Dermis blood vessel endothelial cell (primary cell): ENCODE results near the gene ANKLE1. TPM values are rescaled to one million over a fixed set of nuclear protein-coding genes. Genes with fewer than 3 reads are reported as not detected.

ENCODE experiments used
- DNase-seq: peaks from one replicate; pipeline ENCODE4 v3.0.0; 2010
- total RNA-seq: library from RNA; depleted of rRNA; stranded (reverse); fragments of >200 nt; gene quantifications from 2 replicates; pipeline ENCODE4 v1.2.3, GENCODE V29; 2014

Gene ANKLE1
- total RNA-seq, 1 donor from 2014 or later: 0.68 TPM

DNA sequence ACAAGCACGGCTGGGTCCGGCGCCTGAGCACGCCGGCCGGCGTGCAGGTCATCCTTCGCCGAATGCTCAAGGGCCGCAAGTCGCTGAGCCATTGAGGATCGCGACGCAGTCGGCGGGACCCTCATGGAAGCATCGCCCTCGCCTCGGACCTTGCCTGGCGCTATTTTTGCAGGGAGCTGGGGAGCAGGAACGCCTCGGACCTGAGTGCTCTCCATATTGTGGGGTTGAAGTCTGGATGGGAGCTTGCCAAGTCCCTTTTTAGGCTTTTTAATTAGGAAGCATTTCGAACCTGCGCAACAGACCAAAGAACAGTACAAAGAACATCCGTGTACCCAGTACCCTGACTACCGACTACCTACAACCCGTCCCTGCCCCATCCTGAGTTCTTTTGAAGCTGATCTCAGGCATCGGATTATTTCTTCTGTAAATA, 24.6 kb downstream of the ANKLE1 start:
- no peak for DNase-seq

DNA sequence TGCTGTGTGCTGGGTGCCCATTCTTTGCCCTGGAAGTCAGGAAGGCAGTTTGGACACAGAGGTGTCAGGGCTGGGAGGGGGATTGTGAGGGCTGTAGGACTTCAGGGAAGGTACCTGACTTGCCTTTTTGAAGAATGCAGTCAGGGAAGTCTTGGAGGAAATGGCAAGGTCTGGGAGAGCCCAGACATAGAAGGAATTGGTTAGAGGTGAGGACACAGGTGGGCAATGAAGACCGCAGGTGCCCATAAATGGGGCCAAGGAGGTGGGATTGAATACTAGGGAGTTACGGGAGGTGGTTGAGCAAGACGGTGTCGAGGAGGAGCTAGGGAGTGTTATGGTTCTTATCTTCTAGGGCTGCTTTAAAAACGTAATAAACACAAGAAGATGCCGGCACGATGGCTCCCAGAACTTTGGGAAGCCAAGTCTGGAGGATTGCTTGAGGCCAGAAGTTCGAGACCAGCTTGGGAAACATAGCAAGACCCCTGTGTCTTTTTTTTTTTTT, 26.2 kb downstream of the ANKLE1 start:
- DNase-seq: no peak

DNA sequence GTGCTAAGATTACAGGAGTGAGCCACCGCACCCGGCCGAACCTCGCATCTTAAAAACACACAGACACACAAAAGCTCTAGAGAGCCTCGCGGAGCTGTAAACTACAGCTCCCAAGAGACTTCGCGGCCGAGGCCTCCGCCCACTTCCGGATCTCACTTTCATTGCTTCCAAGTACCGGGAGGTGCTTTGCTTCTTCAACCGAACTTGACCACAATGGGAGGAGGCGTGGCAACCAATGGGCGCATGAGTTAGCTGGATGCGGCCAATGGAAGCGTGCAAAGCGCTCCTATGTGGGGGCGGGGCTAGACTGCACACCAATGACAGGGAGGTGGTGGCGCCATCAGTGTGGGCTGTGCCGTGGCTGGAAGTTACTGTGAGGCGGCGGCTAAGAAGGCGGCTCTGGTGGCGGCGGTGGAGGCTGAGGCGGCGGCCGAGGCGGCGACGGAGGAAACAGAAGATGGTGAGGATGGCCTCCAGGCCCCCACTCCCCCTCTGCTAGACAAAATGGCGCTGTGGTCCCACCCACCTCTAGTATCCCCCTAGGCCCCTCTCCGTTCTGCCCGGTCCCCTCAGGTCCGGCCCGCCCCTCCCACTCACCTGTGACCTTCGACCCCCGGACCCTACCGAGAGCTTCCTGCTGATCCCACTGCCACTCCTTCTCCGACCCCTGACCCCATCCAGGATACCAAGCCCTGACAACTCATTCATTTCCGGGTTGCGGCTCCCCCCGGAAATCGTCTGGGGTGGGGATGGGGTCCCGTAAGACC, 27.7 kb downstream of the ANKLE1 start, which contains the start of gene DDA1:
DDA1 (plus strand) TSS at position 366 of the 767 bp plus-strand sequence; CDS start at position 458, 92 bp downstream.
- DNase-seq: peak; percentile 100

DNA sequence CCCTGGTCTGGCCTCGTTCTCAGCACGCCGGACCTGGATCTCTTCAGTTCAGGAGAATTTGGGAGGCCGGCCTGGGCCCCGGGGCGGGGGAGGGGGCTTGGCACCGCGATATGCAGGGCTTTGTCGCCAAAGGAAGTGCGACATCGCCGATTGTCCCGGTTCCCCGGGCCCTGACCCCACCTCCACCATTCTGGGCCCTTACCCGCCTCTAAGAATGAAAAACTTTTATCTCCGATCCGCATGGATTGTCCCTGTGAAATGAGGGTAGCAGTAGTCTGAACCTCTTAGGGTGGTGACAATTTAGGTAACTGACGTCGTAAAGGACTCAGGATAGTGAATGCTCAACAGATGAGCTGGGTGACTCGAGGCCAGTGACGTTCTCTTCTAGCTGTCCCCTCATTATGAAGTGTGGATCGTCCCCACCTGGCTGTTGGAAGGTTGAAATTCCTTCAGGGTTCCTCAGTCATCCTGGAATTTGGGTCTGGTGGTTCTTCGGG, 28.3 kb downstream of the ANKLE1 start:
- DNase-seq: peak; percentile 21

DNA sequence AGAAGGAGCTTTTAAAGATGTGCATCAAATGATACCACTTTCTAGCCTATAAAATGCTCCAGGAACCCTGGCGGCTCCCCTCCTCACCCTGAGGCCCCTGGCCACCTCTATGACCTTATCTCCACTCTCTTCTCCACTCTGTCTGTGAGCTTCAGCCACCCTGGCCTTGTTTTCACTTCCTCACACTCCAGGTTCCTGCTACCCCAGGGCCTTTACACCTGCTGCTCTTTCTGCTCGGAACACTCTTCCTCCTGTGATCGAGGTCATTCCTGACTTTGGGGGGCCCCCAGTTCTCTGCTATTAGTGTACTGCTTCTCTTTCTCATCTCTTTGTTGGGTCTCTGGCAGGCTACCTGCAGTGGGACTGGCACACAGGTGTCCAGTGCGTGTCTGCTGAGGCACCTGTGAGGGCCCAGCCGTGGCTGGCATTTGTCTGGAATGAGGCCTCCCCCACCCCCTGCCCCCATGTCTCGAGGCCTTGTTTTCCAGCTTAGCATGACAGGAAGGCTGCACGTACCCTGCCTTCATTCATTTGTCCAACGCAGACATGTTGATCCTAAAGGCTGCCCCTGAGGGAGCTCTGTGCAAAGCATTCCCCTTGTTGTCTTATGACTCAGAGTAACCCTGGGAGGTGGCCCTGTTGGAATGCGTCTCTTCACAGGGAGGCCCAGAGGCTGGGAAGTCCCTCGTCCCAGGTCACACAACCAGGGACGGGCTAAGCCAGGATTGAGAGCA, 29.9 kb downstream of the ANKLE1 start:
- peak; percentile 53 for DNase-seq

DNA sequence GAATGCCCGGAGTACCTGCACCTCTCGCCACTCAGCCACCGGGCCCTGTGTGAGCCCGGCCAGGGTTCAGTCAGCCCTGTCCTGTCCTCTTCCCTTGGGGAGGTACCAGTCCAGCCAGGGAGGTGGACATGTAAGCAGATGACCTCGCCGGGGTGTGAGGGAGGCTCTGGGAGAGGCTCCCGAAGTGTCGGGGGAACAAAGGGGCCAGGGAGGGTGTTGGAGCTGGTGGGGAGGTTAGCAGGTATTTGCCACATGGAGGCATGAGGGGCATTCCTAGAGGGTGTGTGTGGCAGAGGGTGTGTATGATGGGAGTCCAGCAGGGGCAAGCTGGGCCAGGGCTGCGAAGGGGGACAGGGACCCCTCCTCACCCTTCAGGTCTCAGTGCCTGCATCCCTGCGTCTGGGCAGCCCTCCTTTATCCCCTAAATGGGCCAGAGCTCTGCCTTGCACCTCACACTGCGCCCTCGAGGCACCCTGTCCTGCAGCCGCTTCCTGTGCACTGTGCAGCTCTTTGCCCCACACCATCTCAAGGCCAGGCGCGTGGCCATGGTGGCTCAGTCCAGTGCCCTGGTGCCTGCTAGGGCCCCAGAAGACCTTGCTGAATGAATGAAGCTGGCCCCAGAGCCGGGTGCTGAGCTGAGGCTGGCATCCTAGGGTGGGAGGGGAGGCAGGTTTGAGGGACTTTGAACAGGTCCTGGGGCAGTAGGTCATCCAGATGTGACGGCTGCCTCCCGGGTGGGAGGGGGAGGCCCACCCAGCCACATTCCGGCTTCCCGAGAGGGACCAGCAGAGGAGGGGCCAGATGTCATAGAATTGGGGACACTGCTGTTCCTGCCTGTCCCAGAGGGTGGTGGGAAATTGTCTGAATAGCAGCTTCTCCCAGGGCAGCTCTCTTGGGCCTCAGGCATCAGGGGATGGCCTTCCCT, 30.8 kb downstream of the ANKLE1 start:
- no peak for DNase-seq

DNA sequence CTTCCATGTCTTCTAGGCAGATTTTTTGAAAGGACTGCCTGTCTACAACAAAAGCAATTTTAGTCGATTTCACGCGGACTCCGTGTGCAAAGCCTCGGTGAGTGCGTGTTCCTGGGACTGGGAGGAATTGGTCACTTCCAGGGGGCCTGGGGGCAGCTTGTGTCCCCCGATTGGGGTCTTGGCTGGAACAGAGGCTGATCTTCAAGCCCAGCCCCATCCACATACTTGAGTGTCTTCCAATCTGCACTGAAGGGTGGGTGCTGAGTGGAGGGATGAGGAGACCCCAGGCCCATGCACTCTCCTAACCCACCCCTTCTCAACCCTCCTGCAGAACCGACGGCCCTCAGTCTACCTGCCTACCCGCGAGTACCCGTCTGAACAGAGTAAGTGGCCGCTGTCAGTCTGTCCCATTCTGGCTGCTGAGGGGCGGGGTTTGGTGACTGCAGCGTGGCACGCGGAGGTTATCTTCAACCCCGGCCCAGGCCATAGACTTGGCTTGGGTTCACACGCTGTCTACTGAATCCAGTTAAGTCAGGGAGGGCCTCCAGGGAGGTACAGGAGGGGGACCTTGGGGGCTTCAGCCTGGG, 32.4 kb downstream of the ANKLE1 start:
- DNase-seq: no peak

DNA sequence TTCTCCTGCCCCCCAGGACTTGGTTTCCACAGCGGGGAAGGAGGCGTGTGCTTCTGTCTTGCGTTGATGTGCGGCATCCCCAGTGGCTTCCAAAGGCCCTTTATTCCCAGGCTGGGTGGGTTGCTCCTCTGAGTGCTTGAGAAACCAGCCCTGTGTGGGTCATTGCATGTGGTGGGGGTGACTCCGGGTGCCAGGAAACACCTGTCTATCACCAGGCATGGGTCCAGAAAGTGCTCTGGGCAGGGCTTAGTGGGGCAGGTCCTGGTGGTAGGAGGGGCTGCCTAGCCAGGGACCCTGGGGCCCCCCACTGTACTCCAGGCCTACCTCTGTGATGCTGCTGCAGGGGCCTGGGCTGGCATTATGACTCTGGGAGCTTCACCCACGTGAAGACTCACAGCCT, 37.3 kb downstream of the ANKLE1 start:
- DNase-seq: peak; percentile 48

DNA sequence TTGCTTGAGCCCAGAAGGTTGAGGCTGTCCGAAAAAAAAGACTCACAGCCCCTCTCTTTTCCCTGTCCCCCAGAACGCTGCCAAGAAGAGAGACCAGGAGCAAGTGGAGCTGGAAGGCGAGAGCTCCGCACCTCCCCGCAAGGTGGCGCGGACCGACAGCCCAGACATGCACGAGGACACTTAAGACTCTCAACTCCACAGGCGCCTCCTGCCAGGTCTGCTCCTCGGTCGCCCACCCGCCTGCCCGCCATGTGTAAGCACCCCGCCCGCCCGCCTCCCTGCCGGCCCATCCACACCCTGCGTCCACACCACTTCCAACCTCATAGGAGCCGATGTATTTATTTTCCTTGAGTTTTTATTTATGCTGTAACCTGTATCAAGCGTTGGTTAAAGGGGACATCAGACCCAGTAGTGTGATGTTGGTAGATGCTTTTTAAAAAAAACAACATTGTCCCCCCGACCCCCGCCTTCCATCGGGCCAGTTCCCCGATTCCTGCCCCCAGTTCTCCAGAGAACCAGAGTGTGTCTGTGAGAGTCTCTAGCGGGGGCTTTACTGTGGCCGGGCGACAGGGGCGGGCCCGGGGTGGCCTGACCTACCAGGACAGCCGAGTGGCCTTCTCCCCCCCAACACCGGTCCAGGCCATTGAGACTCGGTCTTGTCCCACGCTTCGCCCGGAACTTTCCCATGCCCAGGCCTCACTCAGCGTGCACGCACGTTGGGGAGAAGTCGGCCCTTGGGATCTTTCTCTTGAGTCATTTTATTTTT, 38.0 kb downstream of the ANKLE1 start:
- DNase-seq: no peak

DNA sequence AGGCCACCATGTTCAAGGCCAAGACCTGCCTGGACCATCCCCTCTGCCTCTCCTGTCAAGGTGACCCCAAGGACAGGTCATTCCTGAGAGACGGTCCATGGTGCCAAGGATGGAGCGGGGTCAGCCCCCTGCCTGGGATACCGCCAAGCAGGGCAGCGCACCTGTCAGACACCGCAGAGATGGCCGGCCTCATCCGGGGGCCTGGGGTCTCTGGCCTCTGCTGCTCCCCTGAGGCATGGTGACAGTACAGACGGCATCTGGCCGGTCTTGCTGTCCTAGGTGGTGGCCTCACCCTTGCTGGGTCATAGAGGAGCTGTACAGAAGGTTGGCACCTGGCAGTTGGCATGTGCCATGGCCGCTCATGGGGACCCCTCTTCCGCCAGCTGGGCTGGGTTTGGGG, 38.7 kb downstream of the ANKLE1 start:
- DNase-seq: no peak

DNA sequence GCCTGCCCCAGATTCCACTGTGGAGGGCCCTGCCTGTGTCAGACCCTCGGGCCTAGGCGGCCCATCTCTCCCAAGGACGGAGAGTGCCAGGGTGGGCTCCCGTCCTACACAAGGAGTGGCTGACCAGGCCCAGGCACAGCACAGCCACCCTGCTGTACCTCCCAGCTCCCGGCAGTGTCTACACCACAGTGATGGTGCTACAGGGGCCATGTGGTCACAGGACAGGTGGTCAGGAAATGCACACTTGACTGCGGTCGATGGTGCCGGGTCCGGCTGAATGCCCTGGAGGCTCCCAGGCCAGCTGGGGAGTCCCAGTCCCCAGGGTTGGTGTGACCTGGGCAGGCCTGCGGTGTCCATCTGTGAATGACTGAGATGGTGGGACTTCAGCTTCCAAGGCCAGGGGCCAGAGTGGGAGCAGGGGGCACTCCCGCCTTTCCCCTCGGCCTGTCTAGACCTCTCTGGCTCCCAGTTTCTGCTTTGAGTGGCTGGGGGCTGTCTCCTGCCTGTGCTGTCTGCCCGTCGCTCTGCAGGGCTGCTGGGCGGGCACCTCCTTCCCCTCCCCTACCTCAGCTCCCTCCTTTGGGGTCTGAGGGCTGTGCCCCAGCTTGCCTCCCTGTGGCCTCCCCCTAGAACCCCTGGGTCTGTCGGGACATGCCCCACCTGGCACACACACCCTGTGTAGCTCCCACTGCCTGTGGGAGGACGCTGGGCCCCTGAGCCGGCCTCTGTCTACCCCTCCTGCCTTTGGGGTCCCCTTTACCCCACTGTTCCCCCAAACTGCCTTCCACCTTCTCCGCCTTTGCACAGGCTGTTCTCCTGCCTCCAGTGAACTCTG, 40.2 kb downstream of the ANKLE1 start:
- no peak for DNase-seq

DNA sequence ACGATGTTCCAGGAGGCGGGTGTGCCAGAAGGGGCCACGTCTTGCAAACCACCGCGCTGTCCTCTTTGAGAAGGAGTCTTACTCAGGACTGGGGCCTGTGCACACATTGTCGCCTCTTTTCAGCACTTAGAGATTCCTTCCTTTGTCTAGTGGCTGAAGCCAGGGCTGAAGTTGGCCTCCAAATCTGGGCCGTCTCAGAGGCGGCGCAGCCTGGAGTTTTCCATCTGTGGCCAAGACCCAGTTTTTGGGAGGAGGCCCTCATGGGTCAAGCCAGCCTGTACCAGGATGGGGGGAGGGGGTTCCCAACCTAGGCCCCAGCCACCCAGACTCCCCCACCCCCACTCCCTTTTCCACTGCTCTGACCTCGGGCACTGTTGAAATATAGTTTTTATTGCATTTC, 41.2 kb downstream of the ANKLE1 start:
- no peak for DNase-seq

DNA sequence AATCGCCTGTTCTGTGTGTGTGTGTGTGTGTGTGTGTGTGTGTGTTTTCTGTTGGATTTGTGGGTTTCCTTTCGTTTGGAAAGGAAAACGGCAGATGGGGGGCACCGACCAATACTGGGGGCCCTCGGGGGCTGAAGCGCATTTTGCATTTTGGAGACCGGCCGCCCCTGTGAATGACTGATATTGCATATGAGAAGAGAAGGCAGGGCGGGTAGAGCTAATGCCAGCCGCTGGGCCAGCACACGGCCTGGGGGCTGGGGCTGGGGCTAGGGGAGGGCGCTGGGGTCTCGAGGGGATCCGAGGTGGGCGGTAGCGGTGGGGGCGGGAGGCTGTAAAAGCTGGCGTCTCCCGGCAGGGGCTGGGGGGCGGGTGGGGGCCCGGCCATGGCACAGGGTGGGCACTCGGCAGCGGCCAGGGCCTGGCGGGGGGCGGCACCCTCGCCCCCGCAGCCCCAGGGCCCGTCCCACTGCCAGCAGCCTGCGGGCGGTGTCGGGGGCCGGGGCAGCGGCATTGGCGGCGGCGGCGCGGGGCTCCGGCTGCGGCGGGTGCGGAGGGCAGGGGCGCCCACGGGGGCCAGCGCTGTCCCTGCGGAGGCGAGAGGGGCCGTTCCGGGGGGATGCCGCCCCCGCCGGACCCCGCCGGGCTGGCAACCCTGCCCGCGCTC, 41.7 kb downstream of the ANKLE1 start:
- DNase-seq: no peak

DNA sequence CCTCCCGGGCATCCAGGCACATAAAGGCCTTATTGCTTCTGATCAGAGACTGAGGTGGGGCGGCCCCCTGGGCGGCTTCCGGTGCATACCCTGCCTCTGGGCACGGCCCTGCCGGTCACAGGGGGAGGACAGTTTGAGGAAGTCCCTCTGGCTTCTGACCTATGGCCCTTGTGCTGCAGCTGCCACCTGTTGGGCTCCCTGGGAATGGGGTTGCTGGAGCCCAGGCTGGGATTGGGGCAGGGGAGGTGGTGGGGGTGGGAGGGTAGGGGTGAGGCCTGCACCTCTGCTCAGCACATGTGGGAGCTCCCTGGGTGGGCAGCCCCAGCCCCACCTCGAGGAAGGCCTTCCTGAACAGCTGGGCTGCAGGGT, 42.2 kb downstream of the ANKLE1 start:
- DNase-seq: no peak

DNA sequence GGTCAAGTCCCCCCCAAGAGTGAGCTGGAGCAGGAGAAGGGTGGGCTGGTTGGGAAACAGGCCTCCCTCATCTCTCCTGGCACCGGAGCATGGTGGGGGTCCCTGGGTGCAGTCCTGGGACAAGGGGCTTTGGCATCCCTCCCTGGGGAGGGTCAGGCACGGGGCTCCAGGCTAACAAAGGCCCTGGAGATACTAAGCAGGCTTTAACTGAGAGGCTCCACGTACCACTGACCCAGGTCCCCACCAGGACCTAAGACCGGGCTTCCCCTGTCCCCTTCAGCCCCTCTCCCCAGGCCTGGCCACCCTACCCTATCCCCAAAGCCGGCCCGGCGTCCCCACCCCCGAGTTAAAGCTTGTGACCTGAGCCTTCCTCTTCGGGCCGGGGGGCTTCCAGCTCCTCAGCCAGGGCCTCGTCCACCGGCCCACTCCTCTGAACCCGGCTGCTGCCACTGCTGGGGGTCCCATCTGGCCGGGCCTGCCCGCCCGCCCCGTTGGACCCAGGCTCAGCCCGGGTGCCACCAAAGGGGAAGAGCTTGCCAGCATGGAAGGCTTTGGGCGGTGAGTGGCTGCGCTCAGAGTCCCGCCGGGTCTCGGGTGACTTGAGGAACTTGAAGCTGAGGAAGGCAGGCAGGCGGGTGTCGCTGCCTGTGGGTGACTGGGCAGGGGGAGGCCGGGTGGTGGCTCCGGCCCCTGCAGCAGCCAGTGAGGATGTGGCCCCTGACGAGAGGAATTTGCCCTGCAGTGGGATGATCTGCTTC, 42.8 kb downstream of the ANKLE1 start:
- no peak for DNase-seq

DNA sequence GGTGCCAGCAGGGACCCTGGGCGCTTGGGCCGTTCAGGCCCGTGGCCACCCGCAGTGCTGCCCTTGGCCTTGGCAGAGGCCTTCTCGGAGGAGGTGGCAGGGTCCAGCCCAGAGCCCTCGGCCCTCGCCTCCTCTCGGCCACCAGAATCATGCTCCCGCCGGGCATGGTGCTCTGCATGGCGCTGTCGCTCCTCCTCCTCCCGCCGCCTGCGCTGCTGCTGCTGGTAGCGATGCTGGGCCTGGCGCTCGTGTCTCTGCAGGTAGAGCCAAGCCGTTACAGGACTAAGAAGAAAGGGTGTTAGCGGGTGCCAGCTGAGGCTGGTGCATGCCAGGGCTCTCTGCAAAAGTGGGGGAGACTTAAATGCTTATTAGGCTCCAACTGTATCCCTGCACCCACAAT, 43.4 kb downstream of the ANKLE1 start:
- no peak for DNase-seq

DNA sequence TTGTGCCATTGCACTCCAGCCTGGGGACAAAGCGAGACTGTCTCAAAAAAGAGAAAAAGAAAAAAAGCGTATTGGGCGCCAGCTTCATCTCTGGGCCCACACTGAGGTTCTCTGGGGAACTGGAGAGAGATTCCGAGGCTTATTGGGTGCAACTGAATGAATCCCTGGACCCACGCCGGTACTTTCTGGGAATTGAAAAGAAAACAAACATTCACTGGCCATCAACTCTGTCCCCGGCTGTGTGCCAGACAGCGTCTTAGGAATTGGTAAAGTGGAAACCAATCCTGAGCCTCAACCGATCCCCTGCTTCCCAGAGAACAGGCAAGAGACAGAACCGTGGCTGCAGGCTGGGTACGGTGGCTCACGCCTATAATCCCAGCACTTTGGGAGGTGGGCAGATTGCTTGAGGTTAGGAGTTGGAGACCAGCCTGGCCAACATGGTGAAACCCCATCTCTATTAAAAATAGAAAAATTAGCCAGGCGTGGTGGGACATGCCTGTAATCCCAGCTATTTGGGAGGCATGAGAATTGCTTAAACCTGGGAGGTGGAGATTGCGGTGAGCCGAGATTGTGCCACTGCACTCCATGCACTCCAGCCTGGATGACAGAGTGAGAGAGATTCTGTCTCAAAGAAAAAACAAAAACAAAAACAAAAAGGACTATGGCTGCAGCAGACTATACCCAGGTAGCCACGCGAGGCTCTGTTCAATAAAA, 44.3 kb downstream of the ANKLE1 start:
- no peak for DNase-seq

DNA sequence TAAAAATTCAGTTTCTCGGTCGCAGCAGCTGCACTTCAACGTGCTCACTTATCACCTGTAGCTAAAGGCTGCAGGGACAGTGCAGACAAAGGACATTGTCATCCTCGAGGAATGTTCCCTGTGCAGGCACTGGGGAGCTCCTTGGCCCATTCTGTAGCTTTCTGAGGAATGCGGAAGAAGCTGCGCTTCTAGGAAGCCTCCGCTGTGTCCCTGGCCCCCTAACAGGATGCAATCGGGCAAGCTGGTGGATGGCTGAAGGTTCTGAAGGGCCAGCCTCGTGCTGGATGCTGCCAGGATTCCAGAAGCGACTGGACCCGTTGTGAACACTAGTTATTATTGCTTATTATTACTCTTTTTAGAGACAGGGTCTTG, 44.9 kb downstream of the ANKLE1 start:
- DNase-seq: no peak
